Suprapubic skin (tissue), 4 donors: ENCODE results near the gene PITPNM3. TPM values are rescaled to one million over a fixed set of nuclear protein-coding genes. Genes with fewer than 3 reads are reported as not detected.

ENCODE experiments used
- DNase-seq, 2 donors: peaks; one replicate each; pipeline ENCODE4 v3.0.0-alpha.2; 2019; ENCODE audit warnings: low spot score in 2 of 2
- H3K27ac ChIP-seq: fragments of 200-600 bp; sonication (generic); one replicate; pipeline ENCODE4 v1.5.1; 2019
- H3K27me3 ChIP-seq: fragments of 200-600 bp; sonication (generic); one replicate; pipeline ENCODE4 v1.5.1; 2019
- H3K36me3 ChIP-seq: fragments of 200-600 bp; sonication (generic); one replicate; pipeline ENCODE4 v1.5.1; 2019
- H3K4me1 ChIP-seq: fragments of 200-600 bp; sonication (generic); one replicate; pipeline ENCODE4 v1.5.1; 2019
- H3K4me3 ChIP-seq: fragments of 200-600 bp; sonication (generic); one replicate; pipeline ENCODE4 v1.5.1; 2019; ENCODE audit warnings: mild to moderate bottlenecking
- H3K9me3 ChIP-seq: fragments of 200-600 bp; sonication (generic); one replicate; pipeline ENCODE4 v1.5.1; 2019
- EP300 ChIP-seq: sonication (generic); formaldehyde crosslinking; IDR thresholded peaks from one replicate; pipeline ENCODE4 v1.6.1; 2017; ENCODE audit warnings: antibody characterized with exemption
- POLR2A ChIP-seq, 2 donors: fragments of 450-650 bp; IDR thresholded peaks; one replicate each; pipeline ENCODE4 v1.6.1; 2017; ENCODE audit warnings: antibody characterized with exemption in 2 of 2, mild to moderate bottlenecking in 2 of 2, moderate library complexity in 2 of 2
- POLR2AphosphoS5 ChIP-seq, 3 donors: sonication (generic); formaldehyde crosslinking; IDR thresholded peaks; one replicate each; pipeline ENCODE4 v1.6.1; 2017; ENCODE audit warnings: antibody characterized with exemption in 3 of 3
- WGBS: methylation state at CpG from one replicate; pipeline ENCODE4 v1.1.5; 2018; 5-methylcytosine and 5-hydroxymethylcytosine counted together
- total RNA-seq, 4 donors: library from RNA; depleted of rRNA; stranded (reverse); fragments of >200 nt; gene quantifications; one replicate each; pipeline ENCODE4 v1.1.0, GENCODE V29; 2016
- TF ChIP-seq, protein P1 (sequence below), 2 donors: fragments of 200-600 bp in 1 of 2; fragments of 450-650 bp in 1 of 2; sonication (generic) in 1 of 2; IDR thresholded peaks; one replicate each; pipeline ENCODE4 v1.5.1; 2016 to 2019; ENCODE audit warnings: antibody characterized with exemption in 2 of 2, mild to moderate bottlenecking in 1 of 2, moderate library complexity in 1 of 2

PITPNM3 gene
- total RNA-seq, 4 donors from 2014 or later, result 16.4 to 31.1 (median 19.2) TPM

DNA sequence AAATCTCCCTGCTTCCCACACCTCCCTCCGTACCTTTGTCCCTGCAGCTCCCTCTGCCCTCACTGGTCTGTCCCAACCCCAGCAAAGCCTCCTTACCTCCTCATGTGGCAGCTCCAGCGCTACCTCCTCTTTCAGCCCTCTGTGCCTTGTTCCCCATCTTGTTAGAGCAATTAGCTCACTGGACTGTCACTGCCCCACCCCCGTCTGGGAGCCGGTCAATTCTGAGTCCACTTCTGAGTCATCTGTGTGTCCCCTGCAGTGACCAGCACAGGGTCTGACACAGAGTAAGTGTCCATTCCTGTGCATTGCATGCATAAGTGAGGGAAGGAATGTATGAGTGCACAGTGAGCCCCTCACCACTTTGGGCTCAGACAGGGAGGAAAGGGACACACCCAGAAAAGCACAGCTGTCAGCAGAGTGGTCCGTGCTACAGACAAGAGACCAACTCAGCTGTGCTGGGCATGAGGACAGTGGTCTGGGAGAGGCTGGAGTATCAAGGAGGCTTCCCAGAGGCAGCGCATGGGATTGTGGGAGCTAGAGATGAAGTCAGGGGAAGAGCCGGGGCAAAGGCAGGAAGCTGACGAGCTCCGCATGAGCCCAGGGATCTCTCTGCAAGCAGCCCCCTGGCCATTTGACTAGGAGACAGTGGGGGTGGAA, 45.9 kb downstream of the PITPNM3 start:
- peak in 1 of 2 donors; percentile 45 for DNase-seq
- no peak overlapping the region for H3K27ac ChIP-seq
- no peaks in the 10 kb centered on the region for H3K9me3 ChIP-seq
- H3K36me3 ChIP-seq, result no peaks in the 10 kb centered on the region
- H3K4me1 ChIP-seq, result peaks cover 29% of the 10 kb centered on the region
- TF ChIP-seq, protein P1, sequence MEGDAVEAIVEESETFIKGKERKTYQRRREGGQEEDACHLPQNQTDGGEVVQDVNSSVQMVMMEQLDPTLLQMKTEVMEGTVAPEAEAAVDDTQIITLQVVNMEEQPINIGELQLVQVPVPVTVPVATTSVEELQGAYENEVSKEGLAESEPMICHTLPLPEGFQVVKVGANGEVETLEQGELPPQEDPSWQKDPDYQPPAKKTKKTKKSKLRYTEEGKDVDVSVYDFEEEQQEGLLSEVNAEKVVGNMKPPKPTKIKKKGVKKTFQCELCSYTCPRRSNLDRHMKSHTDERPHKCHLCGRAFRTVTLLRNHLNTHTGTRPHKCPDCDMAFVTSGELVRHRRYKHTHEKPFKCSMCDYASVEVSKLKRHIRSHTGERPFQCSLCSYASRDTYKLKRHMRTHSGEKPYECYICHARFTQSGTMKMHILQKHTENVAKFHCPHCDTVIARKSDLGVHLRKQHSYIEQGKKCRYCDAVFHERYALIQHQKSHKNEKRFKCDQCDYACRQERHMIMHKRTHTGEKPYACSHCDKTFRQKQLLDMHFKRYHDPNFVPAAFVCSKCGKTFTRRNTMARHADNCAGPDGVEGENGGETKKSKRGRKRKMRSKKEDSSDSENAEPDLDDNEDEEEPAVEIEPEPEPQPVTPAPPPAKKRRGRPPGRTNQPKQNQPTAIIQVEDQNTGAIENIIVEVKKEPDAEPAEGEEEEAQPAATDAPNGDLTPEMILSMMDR (IDR thresholded peaks at IDR 0.05), result no peak
- TF ChIP-seq EP300, result no peak
- no peaks in the 10 kb centered on the region for H3K27me3 ChIP-seq
- no peak overlapping the region for H3K4me3 ChIP-seq
- 85% methylated on average over 9 of the region's 9 CpGs for WGBS

DNA sequence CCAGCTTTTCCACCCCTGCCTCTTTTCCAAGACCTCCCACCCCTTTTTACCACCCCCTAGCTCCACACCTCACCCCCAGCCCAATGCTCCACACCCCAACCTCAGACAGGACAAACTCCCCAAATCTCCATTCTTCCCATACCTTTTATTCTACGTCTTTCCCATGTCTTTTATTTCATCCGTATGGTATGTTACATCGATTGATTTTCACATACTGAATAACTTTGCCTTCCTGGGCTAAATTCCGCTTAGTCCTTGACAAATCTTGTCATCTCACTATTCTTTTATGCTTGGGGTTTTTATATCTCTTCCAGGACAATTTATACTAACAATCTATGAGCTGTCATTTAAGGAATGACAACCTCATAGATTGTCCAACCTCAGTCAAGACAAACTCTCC, 46.4 kb downstream of the PITPNM3 start:
- Histone ChIP-seq H3K4me1 (peaks cover 29% of the 10 kb centered on the region), H3K27ac (no peak overlapping the region)
- WGBS, result 92% methylated on average over 4 of the region's 4 CpGs

DNA sequence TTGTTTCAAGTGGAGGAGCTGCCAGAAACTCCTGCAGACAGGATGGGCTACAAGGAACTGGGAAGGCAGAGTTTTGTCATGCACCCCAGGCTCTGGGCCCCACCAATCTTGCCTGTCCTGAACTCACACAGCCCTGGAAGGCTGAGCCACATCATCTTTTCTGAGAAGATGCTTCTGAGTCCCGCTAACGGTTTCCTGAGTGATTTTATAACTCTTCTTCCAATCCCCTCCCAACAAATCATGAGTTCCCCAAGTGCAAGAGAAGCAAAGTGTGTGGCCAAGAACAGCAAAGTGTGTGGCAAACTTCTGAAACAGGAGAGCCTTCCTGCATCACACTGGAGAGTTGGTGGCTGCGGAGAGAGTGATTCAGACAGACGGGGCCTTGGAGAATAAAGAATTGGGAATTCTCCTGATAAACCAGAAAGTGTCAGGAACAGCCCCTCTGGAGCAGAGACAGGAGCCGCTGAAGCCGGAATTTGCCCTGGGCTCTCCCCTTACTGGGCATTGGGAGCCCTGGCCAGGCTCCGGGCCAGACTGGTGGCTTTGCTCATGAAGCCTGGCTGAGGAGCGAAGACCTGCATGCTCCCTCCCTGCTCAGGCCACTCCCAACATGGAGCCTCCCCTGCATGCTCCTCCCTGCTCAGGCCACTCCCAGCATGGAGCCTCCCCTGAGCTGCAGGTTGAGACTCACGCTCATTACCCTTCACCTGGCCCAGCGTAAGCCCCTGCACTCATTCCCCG, 47.2 kb downstream of the PITPNM3 start:
- Histone ChIP-seq H3K27ac (peak overlapping the region; percentile 40), H3K27me3 (no peaks in the 10 kb centered on the region), H3K36me3 (no peaks in the 10 kb centered on the region), H3K4me1 (peaks cover 29% of the 10 kb centered on the region), H3K4me3 (no peak overlapping the region), H3K9me3 (no peaks in the 10 kb centered on the region)
- WGBS, result 68% methylated on average over 10 of the region's 11 CpGs
- DNase-seq, result peak in 1 of 2 donors; percentile 72
- no peak for TF ChIP-seq POLR2AphosphoS5 (IDR thresholded peaks at IDR 0.05)
- TF ChIP-seq, protein P1 (IDR thresholded peaks at IDR 0.05), result no peak
- no peak for TF ChIP-seq POLR2A (IDR thresholded peaks at IDR 0.05)
- TF ChIP-seq EP300, result no peak

More for the DNA sequence above, 46.4 kb downstream of the PITPNM3 start:
- Histone ChIP-seq H3K4me3 (no peak overlapping the region), H3K9me3 (no peaks in the 10 kb centered on the region), H3K27me3 (no peaks in the 10 kb centered on the region), H3K36me3 (no peaks in the 10 kb centered on the region)
- DNase-seq, result no peak
- TF ChIP-seq POLR2AphosphoS5 (IDR thresholded peaks at IDR 0.05) (no peak), EP300 (no peak), POLR2A (IDR thresholded peaks at IDR 0.05) (no peak)
- TF ChIP-seq, protein P1 (IDR thresholded peaks at IDR 0.05), result no peak

DNA sequence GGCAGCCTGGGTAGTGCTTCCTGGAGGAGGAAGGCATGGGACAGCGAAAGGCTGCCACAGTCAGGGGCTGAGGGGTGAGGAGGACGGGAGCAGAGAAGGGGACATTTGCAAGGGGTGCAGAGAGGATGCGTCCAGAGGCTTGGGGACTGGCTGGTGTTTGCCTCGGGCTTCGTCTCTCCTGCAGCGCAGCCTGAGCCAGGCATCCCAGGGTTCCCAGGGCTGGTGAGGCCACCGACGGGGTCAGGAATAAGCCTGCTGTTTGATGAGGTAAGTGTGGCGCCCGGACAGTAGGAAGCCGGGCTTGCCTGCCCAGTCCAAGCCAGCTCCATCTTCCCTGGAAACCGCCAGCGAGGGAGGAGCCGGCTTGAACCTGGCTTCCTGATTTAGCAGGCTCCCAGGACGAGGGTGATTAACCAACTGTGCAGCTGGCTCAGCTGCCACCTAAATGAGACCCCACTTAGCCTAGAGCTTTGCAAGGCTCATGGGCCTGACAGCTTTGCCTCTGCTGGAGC, 47.8 kb downstream of the PITPNM3 start:
- H3K4me1 ChIP-seq, result peaks cover 29% of the 10 kb centered on the region
- peak in 1 of 2 donors; percentile 76 for DNase-seq
- WGBS, result 61% methylated on average over 11 of the region's 15 CpGs

More for the DNA sequence above, 47.8 kb downstream of the PITPNM3 start:
- Histone ChIP-seq H3K27me3 (no peaks in the 10 kb centered on the region), H3K27ac (peak overlapping the region; percentile 53), H3K4me3 (no peak overlapping the region), H3K9me3 (no peaks in the 10 kb centered on the region), H3K36me3 (no peaks in the 10 kb centered on the region)
- TF ChIP-seq POLR2AphosphoS5 (IDR thresholded peaks at IDR 0.05), result no peak
- TF ChIP-seq, protein P1 (IDR thresholded peaks at IDR 0.05), result no peak
- TF ChIP-seq POLR2A (IDR thresholded peaks at IDR 0.05), result no peak
- no peak for TF ChIP-seq EP300
